Measurements from ENCODE around the gene SLC4A9.

SLC4A9 gene, protein sequence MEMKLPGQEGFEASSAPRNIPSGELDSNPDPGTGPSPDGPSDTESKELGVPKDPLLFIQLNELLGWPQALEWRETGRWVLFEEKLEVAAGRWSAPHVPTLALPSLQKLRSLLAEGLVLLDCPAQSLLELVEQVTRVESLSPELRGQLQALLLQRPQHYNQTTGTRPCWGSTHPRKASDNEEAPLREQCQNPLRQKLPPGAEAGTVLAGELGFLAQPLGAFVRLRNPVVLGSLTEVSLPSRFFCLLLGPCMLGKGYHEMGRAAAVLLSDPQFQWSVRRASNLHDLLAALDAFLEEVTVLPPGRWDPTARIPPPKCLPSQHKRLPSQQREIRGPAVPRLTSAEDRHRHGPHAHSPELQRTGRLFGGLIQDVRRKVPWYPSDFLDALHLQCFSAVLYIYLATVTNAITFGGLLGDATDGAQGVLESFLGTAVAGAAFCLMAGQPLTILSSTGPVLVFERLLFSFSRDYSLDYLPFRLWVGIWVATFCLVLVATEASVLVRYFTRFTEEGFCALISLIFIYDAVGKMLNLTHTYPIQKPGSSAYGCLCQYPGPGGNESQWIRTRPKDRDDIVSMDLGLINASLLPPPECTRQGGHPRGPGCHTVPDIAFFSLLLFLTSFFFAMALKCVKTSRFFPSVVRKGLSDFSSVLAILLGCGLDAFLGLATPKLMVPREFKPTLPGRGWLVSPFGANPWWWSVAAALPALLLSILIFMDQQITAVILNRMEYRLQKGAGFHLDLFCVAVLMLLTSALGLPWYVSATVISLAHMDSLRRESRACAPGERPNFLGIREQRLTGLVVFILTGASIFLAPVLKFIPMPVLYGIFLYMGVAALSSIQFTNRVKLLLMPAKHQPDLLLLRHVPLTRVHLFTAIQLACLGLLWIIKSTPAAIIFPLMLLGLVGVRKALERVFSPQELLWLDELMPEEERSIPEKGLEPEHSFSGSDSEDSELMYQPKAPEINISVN

DNA sequence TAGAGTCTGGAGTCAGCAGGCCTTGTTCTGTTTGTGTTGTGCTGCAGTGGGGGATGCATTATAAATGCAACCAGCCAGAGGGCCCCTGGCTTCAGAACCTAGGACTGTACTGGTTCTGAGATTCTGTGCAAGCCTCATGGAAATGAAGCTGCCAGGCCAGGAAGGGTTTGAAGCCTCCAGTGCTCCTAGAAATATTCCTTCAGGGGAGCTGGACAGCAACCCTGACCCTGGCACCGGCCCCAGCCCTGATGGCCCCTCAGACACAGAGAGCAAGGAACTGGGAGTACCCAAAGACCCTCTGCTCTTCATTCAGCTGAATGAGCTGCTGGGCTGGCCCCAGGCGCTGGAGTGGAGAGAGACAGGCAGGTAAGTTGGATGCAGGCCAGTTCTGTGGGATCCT lies at the start of gene SLC4A9:
Gene SLC4A9 (plus strand): TSS at position 94 of the 400 bp plus-strand sequence. CDS start 43 bp downstream, at position 137.
- DNase-seq (ENCODE audit: low read depth in 3 of 3) = no peak

DNA sequence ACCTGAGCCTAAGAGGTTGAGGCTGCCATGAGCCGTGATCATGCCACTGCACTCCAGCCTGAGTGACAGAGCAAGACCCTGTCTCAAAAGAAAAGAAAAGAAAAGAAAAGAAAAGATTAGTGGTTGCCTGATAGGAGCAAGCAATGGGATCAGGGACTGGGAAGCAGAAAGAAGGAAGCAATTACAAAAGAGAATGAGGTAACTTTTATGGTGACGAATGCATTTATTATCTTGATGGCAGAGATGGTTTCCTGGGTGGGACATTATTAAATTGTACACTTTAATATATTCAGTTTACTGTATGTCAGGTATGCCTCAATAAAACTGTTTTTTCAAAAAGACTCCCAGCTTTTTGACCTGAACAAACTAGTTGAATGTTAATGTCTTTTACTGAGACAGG lies 49.6 kb upstream of the SLC4A9 start:
- DNase-seq (ENCODE audit: low read depth in 3 of 3) = no peak

DNA sequence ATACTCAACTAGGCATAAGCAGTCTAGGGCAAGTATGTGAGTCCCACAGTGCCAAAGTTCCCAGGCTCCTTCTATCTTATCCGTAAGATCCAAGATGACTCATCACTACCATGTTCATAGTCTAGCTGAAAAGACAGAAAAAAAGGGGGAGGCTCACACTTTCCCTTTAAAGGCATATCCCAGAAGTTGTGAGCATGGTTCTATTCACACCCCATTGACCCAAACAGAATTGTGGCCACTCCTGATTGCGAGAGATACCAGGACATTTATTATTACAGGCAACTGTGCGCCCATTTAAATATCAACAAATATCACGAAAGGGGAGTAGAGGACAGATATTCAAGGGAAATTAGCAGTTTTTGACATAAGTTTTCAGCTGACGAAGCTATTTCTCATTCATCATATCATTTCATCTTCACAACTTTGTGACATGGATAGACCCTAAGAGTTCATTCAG lies 49.0 kb upstream of the SLC4A9 start:
- no peak for DNase-seq (ENCODE audit: low read depth in 3 of 3)

DNA sequence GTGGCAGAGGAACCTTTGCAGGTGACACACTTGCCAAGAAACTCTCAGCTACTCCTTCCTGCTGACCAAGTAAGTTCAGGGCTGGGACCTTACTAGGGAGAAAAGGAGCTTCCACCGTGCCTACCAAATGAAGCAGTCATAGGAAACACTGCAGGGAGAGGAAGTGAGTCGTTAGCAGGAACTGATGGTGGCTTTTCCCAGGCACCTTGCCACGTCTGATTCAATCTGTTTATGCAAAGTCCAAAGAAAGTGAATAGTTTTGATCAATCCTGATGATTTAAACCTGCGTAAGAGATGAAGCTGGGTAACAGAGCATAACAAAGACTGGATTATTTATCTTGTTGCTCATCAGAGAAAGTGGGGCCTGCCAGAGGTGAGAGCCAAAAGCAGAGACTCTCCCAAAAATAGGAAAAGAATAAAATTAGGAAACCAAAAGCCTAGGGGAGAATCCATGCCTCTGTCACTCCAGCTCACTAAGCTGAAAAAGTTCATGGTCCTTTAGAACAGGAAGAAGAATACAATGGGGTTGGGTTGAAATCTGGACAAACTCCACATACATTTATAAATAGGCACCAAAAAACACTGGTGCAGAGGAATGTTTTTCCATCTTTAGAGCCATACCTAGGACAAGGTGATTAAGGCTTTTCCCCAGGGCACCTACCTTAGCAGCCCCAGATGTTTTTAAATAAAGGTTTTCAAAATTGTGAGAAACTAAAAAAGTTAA lies 47.8 kb upstream of the SLC4A9 start:
- DNase-seq (ENCODE audit: low read depth in 3 of 3) = no peak

DNA sequence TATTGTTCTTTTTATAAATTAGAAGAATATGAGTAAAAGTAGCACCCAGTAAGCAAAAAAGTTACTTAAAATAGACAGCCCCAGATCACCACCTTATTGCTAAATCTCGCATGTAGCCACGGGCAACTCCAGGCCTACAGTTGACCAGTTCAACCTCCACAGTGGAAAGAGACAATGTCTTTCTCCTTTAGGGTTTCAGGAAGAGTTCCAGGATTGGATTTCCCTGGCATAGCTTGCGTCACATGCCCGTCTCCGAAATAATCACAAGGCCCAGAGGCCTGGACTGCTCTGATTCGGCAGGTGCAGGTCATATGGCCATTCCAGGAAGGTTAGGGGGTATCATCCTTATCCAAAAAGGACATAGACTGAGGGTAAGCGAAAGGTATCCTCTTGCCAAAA lies 47.2 kb upstream of the SLC4A9 start:
- DNase-seq (ENCODE audit: low read depth in 3 of 3) = no peak

DNA sequence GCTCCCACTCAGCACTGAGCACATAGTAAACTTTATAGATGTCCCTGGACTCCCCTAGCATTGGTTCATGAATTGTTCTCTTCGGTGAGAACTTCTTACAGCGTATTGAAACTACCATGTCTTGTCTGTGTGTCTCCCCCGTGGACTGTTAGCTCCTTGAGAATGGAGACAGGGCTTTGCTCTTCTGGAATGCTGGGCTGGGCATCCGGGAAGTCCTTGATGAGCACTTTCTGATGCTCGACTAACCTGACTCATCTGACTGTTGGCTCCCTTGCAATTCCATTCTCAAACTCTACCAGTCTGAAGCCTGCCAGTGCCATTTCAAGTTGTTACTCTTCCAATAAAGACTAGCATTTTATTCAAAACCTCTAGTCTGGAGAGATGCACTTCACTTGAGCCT lies 42.1 kb upstream of the SLC4A9 start:
- DNase-seq (ENCODE audit: low read depth in 3 of 3) = no peak

DNA sequence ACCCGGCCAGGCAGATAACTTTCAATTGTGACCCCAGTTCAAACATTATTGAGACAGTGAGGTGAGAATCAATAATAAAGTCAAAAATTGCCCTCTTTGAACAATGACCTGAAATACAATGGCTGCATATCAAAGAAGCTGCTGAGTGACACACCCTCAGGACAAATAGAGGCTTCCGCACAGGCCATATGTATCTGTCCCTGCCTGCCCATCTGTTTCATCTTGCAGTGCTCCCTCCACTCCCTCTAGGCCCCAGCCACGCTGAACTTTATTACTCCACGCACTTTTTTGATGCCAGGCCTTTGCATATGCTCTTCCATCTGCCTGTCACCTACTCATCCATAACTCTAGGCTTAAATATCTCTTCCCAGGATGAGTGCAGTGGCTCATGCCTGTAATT lies 41.2 kb upstream of the SLC4A9 start:
- no peak for DNase-seq (ENCODE audit: low read depth in 3 of 3)

DNA sequence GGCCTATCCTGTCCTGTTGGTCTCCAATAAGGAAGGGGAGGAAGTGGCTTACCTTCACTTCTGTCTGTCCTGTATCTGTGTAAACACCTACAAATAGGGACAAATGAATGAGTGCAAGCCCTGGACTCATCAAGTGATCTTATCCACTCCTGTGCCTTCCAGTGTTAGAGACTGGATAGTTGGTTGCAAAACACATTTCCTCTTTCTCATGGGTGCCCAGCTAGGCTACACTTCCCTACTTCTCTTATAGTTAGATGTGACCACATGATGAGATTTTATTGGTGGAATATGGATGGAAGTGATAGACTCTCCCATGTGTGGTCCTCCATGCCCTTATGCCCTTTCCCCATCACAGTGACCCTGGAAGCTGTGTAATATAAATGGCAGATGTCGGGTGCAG lies 40.2 kb upstream of the SLC4A9 start:
- no peak for DNase-seq (ENCODE audit: low read depth in 3 of 3)

DNA sequence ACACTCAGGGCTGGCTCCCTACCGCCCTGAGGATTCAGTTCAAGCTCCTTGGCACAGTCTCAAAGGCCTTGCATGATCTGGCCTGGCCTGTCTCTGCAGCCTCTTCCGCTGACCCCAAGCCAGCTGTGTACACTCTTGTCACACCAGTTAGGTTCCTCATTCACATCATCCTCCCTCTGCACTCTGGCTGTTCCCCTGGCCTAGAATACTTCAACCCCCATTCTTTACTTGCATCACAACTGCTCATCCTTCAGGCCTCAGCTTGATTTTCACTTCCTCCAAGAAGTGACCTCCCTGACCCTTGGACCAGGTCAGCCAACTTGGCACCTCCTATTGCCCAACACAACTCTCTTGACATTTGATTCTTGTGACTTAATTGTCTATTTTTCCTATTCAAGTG lies 38.2 kb upstream of the SLC4A9 start:
- DNase-seq (ENCODE audit: low read depth in 3 of 3) = no peak

DNA sequence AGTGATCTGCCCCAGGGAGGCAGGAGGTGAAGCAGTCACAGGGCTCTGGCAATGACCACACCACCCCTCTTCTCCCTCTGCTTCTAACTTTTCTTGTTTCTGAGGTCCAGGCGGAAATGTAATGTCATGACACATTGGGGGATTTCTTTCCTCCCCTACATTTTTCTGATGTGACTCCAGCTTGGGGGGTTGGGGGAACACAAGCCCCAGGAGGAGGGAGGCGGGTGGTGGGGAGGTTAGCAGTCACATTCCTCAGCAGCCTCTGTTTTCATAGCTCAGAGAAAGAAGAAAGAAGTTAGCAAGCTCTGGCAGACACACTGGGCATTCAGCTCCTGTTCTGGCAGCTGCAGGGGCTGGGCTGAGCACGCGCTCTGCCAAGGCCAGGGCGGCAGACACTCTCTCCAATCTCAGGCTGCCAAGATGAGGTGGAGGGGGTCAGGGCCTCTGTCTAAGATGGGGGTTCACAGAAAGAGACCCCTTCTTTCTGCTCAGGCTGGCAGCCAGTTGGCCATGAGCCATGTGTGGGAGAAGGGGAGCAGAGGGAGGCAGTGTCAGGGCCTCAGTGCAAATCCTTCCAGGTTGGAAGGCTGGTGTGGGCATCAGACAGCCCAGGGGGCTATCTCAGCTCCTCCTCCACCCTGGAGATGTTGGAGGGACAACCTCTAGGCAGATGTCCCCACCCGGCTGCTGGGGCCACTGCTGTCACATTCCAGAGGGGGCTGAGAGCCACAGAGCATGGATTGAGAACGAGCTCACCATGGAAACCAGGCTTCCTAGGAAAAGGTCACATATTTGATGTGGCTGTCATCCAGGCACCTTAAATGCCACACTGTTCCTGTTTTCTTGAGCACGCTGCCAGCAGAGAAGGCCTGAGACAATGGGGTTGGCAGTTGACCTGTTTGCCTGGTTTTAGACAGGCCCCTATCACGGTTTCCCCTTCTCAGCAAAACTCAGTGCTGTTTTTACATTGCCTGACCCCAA lies 37.0 kb upstream of the SLC4A9 start:
- no peak for DNase-seq (ENCODE audit: low read depth in 3 of 3)

DNA sequence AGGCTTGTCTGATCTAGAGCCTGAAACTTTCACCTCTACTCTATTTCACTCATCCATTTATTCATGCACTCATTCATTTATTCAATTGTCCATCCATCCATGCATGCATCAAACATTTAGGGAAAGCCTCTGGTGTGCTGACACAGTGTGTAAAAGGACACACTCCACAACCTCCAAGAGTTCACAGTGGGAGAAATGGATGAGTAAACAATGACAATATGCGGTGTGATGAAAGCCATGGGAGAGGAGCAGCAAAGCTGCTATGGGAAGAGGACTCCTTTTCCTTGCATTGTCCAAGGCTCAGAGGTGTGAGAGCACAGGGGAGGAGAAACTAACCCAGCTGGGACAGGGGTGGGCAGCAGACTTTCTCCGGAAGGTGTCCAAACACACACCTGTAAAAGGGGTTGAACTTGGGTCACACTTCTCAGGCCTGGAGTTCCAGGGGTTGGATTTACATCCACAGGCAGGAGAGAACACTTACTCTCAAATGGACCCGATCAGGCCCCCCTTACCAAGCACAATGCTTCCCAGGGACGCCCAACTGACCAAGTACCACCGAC lies 35.9 kb upstream of the SLC4A9 start:
- no peak for DNase-seq (ENCODE audit: low read depth in 3 of 3)

DNA sequence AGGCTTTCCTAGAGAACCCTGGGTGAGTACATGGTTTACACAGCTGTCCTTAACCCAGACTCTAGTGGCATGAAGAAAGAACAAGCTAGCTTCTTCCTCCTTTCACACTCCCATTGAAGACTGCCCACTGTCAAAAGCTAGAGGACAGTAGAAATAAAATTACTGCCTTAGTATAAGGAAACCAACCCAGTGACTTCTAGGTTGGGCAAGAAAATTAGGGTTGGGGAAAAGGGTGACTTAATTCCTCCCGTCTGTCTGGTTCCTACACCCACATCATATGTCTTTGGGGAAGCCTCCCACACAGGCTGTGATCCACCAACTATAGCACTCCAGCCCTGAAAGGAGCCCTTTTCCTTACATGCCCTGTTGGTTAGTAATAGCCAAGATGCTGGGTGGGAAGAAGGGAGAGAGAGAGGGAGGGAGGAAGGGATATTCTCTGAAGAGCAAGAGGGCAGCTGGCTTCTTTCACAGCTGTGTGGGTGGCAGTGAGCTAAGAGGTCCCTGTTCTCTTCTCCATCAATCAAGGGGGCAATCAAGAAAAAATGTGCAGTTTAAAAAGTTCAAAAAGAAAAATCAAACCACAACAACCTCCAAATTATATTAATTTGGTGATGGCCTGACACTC lies 35.3 kb upstream of the SLC4A9 start:
- no peak for DNase-seq (ENCODE audit: low read depth in 3 of 3)

DNA sequence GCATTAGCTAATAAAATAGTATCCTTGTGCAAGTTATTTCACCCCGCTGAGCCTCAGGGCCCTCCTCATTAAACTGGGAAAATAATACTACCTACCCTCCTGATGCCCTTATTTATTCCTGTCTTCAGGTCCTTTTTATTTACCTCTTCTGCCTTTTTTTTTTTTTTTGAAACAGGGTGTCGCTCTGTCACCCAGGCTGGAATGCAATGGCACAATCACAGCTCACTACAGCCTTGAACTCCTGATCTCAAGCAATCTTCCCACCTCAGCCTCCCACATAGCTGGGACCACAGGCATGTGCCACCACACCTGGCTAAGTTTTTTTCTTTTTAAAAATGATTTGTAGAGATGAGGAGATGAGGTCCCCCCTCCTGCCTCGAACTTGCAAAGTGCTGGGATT lies 34.5 kb upstream of the SLC4A9 start:
- DNase-seq (ENCODE audit: low read depth in 3 of 3) = no peak

DNA sequence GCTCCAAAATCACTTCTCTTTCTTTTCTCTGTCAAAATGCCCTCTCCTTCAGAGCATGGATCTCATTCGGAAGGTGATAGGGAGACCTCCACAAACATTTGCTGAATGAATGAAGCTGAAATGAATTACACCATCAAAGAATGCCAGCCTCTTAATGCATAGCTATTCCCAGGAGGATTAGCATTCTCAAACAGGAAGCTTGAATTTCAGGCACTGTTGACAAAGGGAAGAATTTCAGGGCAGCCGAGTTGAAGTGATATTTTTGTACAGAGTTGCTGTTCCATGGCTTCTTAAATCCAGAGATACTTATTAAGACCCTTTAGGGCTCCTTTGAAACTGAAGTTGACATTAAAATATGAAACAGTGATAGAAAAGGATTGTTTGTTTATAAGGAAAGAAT lies 32.4 kb upstream of the SLC4A9 start:
- DNase-seq (ENCODE audit: low read depth in 3 of 3) = no peak

DNA sequence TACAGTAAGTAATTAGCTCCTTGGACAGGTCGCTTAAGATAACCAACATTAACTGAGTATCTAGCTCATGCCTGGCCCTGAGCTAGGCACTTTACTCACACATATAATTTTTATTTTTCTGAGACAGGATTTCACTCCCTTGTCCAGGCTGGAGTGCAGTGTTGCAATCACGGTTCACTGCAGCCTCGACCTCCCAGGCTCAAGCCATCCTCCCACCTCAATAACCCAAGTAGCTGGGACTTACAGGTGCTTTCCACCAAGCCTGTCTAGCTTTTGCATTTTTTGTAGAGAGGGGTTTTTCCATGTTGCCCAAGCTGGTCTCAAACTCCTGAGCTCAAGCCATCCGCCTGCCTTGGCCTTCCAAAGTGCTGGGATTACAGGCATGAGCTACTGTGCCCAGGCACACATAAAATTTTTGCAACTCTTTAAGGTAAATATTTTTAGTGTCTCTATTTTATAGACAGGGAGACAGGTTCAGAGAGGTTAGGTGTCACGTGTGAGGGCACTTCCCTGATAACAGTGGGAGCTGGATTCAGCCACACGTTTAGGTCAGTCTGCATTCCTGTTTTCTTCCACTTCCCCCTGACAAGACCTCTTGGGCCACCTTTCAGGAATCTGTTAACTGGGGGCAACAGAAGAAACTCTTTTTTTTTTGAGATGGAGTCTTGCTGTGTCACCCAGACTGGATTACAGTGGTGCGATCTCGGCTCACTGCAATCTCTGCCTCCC lies 31.8 kb upstream of the SLC4A9 start:
- no peak for DNase-seq (ENCODE audit: low read depth in 3 of 3)

DNA sequence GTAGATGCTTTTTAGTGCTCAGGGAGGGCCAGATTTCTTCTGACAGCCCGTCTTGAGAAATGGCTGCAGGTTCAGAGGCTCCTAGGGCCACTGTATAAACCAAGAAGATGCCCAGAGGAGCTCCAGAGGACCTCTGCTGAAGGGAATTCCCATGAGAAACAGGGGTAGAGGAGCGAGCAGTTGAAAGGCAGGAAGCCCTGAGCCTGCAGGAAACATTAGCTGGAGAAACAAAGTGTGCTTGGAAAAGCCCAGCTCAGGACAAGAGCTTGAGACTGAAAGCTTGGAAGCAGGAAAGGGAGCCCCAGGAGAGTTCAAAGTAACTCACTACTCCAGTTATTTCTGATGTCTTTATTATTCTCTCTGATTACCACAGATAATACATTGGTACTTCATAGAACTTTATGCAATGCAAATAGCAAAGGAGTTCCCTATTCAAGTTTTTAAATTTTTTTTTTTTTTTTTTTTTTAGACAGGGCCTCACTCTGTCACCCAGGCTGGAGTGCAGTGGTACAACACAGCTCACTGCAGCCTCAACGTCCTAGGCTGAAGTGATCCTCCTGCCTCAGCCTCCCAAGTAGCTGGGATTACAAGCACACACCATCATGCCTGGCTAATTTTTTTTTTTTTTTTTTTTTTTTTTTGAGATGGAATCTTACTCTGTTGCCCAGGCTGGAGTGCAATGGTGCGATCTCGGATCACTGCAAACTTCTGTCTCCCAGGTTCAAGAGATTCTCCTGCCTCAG lies 30.1 kb upstream of the SLC4A9 start:
- no peak for DNase-seq (ENCODE audit: low read depth in 3 of 3)

DNA sequence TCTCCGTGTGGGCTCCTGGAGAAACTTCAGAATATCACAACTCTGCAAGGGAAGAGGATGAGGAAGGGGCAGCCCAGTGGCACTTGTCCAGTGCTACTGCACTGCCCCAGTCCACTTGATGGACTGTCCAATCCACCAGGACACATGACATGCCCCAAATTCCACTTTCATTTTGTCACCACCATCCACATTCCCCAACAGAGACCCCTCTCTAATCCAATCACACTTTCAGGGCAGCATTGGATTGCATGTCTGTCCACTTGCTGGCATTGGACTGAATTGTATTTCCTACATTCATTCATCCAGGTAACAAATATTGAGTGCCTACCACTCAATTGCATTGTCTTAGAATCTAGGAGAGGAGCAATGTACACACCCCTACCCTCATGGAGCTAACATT lies 28.4 kb upstream of the SLC4A9 start:
- DNase-seq (ENCODE audit: low read depth in 3 of 3) = no peak

DNA sequence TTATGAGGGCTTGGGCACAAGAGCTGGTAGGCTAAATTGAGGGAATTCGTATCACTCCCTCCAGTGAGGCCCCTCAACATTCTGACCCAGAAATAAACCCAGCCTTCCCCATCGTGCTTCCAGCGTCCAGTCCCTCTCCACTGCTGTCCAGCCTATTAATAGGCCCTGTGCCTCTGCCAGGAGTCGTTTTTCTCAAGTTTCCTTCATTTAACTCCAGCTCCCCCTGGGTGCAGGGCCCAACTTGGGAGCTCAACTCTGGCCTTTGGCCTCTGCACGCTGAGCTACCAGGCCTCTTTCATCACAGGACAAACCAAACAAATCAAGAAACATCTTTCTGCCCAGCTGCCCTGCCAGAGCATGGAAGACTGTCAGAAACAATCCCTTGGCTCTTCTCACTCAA lies 23.6 kb upstream of the SLC4A9 start:
- DNase-seq (ENCODE audit: low read depth in 3 of 3) = no peak

DNA sequence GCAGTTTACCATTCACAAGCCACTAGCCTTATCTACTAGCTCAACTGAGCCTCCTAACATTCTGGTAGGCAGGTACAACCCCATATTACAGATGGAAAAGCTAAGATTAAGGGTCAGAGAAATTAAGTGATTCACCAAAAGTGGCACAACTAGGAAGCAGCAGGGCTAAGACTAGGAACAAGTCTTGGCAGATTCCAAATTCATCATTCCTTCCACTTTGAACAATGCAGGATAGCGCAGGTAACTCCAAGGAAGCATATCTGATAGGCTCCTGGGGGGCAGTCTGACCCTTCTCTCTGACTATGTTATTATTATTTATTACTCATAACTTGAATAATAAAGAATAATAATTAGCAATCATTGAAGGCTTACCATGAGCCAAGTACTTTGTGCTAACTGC lies 22.1 kb upstream of the SLC4A9 start:
- no peak for DNase-seq (ENCODE audit: low read depth in 3 of 3)

Measured in stimulated activated CD4-positive, alpha-beta T cell treated with anti-CD3 and anti-CD28 coated beads, TNF-alpha, amount 100 ng/mL, for 4 hours (primary cell).